Measurements from ENCODE around the gene C1orf21. TPM values are rescaled to one million over a fixed set of nuclear protein-coding genes. Genes with fewer than 3 reads are reported as not detected.

Gene C1orf21
- total RNA-seq, 1 donor from 2014 or later: 45.6 TPM

DNA sequence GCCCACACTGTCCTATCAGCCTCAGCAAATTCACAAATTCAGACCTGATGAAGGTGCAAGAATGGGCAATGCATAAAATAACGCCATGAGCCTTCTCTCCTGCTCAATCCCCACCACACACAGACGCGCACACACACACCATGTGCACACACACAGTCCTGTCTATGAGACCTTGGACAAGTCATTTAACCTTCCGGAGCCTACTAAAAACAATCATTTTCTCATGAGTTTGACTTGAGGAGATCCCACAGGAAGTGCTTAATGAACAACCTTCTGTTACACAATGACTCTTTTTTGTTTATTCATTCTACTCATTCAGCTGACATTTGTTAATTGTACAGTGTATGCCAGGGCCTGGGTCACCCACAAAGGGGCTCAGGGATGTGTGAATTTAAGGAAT is 242.4 kb downstream of the C1orf21 start:
- intact Hi-C loops (cut with micrococcal nuclease): loop anchor here (10.0 kb wide), 1 partner anchor 144 kb away; no protein-coding TSS in a partner anchor
- ATAC-seq: peak; percentile 1

DNA sequence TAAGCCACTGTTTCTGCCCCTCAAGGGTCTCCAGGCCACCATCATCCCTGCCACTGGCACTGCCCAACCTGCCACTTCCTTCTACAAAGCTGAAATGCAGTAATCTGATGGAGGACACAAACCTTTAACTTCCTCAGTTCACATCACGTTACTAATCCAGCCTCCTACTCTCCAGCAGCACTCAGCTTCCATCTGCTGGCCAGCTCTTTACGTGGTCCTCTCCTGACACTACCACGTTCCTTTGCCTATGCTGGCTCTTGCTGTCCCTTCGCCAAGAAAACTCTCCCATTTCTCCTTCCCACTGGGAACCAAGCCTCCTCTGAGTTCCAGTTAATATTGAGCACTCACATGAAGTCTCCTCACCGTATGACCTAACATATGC is 243.8 kb downstream of the C1orf21 start:
- intact Hi-C loops (cut with micrococcal nuclease): no loop called here

More for the DNA sequence above, 242.4 kb downstream of the C1orf21 start:
- DNase-seq: no peak

DNA sequence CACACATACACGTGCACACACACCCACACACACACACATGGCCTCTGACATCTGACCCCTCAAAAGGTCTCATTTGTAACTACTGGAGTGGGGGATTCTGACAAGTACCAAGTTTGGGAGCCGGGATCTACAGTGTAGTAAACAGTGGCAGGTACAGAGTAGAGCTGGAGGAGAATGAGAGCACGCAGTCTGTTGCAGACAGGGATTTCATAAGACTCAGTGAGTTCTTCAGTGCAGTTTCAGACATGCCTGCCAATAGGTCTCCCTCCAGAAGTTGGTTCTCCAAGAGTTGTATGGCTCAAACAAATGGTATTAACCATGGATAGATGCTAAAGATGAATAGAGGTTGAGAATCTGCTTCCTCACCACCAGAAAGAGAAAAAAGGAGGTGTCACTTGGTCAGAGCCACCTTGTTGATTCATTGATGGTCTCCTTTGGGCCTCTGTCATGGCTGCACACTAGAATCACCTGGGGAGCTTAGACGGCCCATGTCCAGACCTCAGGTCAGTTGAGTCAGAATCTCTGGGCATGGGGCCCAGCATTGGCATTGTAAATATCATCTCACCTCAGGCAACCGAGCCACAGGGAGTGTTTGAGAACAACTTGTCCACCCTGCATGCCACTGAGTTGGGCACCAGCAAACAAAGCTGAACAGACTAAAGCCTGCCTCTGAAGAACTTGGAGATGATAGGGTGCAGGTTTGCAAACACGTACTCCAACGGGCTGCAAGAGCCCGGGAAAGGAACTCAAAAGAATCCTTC is 245.8 kb downstream of the C1orf21 start:
- peak; percentile 52 for ATAC-seq
- peak; percentile 48 for DNase-seq
- intact Hi-C loops (cut with micrococcal nuclease): no loop called here

More for the DNA sequence above, 243.8 kb downstream of the C1orf21 start:
- no peak for DNase-seq
- ATAC-seq: no peak

DNA sequence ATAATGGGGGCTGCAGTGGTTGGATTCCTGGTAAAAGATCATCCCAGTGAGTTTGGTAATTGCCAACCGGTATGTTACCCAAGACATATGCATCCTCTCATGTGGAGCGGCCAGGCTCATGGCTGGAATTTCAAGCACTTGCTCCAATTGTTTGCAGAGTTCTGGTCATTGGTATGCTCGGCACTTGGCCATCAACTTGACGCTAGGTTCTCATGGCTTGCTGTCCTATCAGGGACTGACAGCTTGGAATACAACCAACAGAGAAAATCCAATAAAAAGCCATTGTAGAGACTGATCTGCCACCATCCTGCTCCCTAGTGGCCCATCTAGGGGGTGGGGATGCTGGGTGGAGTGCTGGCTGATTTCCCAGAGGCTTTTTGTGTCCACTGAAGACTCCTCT is 247.0 kb downstream of the C1orf21 start:
- DNase-seq (no peak), ATAC-seq (no peak)
- intact Hi-C loops (cut with micrococcal nuclease): no loop called here

DNA sequence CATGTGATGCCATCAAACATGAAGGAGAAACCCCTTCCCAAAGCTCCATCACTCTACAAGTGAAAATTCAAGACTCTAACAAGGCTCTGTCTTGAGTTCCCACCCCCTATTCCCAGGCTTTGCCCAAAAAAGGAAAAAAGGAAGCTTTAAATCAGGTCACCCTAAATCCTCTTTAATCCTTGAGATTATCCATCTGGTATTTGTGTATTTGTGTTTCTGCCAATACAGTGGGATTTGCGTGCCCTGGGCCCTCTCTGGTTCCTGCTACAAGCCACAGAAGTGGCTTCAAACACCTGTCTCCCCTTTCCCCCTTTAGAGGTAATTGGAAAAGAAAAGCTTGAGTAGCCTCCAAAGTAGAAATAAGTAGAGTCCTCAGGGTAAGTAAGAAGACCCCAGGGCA is 247.5 kb downstream of the C1orf21 start:
- ATAC-seq (no peak), DNase-seq (no peak)
- intact Hi-C loops (cut with micrococcal nuclease): no loop called here

DNA sequence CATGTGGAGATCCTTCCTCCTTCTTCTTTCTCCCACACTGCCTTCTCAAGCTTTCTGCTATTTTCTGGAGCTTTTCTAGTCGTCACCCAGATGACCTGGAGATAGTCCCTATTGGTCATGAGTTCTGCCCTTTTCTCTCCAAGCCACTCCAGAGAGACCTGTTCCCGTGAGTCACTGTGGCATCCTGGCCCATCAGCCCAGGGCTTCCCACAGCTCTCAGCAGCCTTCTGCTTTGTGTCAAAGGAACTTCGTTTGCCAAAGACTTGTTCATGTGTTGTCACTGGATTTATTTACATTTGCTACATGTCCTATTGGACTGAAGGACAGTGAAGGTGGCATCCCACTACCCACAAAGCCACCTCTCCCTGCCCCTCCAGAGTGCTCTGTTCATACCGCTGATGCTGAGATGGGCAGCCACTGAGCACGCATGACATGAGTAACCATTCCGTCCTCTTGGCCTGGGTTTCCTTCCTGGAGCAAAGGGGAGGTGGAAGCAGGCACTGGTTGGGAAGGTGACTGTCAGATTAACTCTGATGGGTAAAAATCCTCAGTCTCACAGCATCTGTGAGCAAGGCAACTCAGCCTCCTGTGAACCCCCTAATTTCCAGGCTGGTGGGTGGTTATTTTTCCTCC is 248.6 kb downstream of the C1orf21 start:
- no peak for DNase-seq
- ATAC-seq: peak; percentile 12

DNA sequence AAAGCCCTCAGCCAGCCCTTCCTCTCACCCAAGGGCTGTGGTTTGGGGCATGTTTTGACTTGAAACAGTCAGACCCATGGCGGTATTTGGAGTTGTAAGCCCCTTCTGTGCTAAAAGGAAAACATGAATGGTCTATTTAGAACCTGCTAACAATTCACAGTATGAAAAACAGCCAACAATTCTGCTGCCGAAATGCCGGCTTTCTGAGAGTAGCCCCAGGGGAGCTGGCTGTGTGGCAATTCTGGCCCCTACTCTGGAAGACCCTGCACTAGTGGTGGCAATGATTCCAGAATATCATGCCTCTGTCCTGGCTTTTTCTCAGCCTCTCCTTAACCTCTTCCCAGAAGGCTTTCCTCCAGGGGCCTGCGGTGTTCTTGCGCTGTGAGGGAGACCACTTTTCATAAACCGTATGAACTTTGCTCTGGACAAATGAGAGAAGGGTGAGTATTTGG is 249.2 kb downstream of the C1orf21 start:
- DNase-seq (peak; percentile 55), ATAC-seq (peak; percentile 52)
- intact Hi-C loops (cut with micrococcal nuclease): no loop called here

More for the DNA sequence above, 248.6 kb downstream of the C1orf21 start:
- intact Hi-C loops (cut with micrococcal nuclease): no loop called here

DNA sequence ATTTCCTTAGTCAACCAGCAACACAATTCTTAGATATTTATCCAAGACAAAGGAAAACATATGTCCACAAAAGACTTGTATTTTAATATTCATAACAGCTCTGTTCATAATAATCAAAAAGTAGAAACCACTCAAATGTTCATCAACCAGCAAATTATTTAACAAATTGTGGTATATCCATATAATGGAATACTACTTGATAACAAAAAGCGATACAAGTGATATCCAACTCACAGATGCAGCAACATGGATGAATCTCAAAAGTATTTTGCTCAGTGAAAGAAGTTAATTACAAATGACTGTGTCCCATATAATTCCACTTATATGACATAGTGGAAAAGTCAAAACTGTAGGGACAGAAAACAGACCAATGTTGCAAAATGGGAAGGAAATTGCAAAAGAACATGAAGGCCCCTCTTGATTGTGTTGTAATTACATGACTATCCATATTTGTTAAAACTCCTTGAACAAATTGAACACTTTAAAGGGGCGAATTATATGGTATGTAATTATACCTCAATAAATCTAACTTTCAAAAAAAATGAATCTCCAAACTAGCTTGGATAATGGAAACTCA is 250.9 kb downstream of the C1orf21 start:
- ATAC-seq: no peak
- intact Hi-C loops (cut with micrococcal nuclease): no loop called here

DNA sequence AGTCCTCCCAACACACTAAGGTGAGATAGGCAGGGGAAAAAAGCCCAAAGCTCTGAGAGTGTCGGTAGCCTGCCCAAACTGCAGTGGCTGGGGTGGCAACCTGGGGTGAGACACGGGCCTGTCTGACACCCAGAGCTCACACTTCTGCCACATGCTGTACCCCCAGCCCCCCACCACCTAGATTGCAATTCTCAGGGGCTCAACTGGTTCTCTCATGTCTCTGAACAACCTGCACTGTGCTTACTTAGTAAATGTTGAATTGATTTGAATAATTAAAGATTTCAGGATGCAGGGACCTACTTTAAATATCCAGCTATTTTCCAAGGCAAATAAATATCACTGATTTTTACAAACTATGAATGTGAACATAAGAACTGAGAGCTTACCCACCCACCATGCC is 252.4 kb downstream of the C1orf21 start:
- ATAC-seq (no peak), DNase-seq (no peak)
- intact Hi-C loops (cut with micrococcal nuclease): no loop called here

More for the DNA sequence above, 250.9 kb downstream of the C1orf21 start:
- no peak for DNase-seq

DNA sequence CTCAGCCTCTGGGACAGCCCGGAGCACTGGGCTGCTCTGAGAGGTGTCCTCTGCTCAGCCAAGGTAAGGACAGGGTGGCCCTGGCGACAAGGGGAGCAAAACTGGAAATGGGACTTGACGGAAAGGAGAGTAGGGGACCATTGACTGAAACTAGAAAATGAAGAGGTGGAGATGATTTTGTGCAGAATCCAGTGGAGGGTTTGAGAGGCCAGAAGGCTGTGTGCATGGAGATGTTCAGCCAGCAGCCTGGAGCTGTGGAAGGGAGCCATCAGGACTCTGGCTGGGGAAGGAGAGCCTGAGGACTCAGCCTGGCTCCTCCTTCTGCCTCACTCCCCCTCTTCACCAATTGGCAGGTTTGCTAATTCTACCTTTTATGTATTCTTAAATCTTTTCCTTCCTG is 253.7 kb downstream of the C1orf21 start:
- DNase-seq (no peak), ATAC-seq (no peak)
- intact Hi-C loops (cut with micrococcal nuclease): no loop called here

DNA sequence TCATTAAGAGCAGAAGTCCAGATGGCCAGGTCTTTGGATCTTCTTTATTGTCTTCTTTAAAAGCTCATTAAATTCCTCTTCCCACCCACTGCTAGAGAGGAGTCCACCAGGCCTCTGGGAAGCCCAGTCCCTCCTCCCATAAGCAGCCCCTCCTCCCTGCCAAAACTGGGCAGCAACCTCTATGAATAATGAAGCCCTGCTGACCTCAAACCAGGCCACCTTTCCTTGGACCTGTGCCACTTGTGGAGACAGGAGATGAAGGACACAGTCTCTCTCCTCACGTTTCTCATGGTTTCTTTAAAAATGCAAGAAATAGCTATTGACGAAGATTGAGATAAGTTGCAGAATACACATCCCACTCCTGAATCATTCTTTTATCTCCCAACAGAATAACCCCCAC is 255.1 kb downstream of the C1orf21 start:
- ATAC-seq (no peak), DNase-seq (no peak)
- intact Hi-C loops (cut with micrococcal nuclease): no loop called here

DNA sequence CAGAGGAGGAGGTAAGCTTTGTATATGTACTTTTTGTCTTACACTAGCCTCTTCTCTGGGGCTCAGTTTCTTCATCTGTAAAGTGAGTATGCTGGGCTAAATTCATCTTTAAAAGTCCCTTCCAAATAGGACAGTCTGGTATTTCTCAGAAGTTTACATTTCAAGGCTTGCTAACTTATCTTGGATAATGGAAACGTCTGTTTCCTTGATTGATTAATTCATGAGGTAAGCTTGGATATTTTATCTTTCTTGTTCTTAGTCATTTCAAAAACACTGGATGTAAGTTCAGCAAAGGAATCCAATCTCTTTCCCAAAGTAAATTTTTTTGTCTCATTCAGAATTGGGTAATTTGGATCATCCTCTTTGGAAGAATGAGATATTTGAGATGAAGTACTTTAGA is 256.8 kb downstream of the C1orf21 start:
- intact Hi-C loops (cut with micrococcal nuclease): no loop called here
- ATAC-seq (no peak), DNase-seq (no peak)

DNA sequence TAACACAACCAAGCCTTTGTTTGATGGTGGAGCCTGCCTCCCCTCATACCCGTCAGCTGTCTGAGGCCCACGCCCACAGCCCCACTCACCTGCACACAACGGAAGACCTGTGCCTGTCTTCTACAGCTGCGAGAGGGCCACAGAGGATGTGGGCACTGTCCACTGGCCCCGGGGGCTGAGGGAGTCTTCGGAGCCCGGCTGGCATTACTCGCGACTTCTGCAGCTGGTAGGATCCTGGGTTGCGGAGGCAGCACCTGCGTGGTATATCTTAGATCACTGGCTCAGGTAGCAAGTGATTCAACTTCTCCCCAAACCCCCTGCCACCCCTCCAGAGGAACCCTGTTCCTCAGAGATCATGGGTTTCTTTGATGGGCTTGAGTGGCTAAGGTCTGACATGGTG is 257.9 kb downstream of the C1orf21 start:
- intact Hi-C loops (cut with micrococcal nuclease): no loop called here
- DNase-seq (no peak), ATAC-seq (no peak)

DNA sequence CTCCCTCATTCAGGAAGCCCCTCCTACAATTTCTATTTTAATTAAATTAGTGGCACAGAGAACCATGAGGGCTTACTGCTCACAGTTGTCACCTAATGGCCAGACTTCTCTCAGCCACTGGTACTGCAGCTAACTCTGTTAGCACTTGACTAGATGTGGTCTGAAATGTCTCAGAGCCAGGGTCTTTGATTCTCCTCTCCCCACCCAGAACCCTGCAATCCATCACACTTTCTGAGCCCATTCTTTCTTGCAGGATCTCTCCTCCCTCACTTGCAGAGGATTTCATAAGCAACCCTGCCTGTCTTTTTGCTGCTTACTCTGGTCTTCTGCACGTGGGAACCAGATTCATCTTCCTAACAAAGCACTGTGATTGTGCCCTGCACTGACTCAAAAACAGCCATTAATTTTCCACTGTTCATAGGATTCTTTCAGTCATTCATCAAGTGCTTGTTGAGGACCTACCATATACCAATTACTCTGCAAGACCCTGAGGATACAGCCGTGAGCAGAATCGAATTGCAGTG is 259.4 kb downstream of the C1orf21 start:
- DNase-seq: no peak
- intact Hi-C loops (cut with micrococcal nuclease): no loop called here
- ATAC-seq: no peak

DNA sequence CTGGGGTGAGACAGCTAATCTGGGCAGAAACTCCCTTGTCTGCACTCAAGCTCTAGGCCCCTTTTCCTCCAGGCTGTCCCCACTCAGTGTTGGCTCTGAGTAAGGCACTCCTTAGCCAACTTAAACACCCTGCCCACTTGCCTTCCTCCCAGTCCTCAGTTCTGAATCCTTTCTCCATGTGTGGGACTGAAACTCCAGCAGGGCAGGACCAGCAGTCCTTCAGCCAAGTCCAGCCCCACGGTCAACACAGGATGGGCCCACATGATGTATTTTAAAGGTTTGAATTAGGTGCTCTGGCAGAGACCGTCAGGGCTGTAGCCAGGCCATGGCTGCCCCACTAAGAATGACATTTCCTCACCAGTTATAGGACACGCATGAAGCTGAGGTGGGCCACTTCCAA is 260.0 kb downstream of the C1orf21 start:
- intact Hi-C loops (cut with micrococcal nuclease): no loop called here
- ATAC-seq: no peak

DNA sequence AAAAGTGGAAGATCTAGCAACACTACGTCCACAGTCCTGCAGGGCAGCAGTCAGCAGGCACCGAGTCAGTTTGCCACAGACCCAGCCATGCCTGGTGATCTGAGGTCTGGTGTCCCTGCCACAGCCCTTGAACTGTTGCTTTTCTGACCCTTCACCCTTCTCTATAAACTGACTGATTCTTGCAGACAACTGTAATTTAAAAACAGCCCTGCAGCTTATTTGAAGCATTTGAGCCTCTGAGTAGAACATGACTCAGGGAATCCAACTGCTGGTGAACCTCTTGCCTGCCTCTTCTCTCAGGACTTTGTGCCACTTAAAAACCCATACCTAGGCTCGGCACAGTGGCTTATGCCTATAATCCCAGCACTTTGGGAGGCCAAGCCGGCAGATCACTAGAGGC is 260.6 kb downstream of the C1orf21 start:
- intact Hi-C loops (cut with micrococcal nuclease): no loop called here
- ATAC-seq (no peak), DNase-seq (no peak)

More for the DNA sequence above, 260.0 kb downstream of the C1orf21 start:
- no peak for DNase-seq

DNA sequence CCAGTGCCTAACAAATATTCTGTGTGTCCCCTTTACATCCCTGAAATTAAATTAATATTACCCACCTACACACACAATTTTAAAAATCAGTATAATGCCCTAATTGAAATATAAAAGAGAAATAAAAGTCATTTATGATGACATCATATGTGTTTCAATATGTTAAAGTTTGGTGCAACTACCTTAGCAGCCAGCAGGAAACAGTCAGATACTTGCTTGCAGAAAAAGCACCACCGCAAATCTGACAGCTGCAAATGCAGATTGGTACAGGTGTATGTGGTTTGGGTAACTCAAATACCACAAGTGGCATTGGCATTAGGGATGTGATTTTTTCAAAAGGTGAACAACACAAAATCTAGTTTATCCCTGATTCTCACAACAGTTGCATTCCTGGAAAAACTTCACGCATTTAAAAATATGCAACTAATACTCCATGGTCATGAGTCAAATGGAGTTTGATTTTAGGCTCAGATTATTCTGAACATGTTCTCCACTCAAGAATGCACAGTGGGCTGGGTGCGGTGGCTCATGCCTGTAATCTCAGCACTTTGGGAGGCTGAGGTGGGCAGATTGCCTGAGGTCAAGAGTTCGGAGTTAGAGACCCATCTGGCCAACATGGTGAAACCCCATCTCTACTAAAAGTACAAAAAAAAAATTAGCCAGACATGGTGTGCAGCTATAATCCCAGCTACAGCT is 261.5 kb downstream of the C1orf21 start:
- intact Hi-C loops (cut with micrococcal nuclease): no loop called here
- ATAC-seq (no peak), DNase-seq (no peak)

DNA sequence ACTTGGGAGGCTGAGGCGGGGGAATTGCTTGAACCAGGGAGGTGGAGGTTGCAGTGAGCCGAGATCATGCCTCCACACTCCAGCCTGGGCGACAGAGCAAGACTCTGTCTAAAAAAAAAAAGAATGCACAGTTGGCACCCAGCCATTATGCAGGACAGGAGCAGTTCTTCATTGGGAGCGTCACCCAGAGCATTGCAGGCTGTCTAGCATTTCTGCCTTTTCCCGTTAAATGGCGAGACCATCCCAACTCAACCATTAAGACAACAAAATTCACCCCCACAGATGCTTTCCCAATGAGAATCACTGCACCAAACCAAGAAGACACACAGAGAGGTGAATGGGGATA is 262.0 kb downstream of the C1orf21 start:
- no peak for DNase-seq
- intact Hi-C loops (cut with micrococcal nuclease): no loop called here
- peak; percentile 58 for ATAC-seq

DNA sequence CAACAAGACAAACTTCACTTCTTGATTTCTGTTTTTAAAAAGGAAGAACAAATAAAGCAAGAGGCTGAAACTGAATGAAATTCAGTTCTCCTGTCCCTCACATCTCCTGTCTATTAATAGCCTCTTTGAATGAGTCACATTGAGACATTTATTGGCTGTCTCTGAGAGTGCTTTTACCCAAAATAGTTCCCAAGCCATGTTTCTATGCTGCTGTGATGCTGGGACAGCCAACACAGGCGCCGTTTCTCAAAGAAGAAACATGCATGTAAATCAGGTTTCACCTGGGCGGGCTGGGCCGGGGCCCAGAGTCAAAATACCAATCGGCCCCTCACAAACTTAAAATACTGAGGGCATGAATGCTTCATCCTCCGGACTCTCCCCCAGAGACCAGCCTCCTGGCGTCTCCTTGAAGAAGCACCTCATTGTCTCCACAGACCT is 262.6 kb downstream of the C1orf21 start:
- ATAC-seq (peak; percentile 93), DNase-seq (no peak)
- intact Hi-C loops (cut with micrococcal nuclease): no loop called here

Measured in left ventricle myocardium superior (tissue), 1 donor.